22Rv1 (cell line): ENCODE results near the gene FBXO46.

Experiments used
- H3K27ac ChIP-seq: fragments of 450-650 bp; 2 replicates; pipeline ENCODE4 v1.5.1; 2017
- ZFX ChIP-seq: fragments of 450-650 bp; IDR thresholded peaks from 2 replicates; pipeline ENCODE4 v1.6.1; 2017; ENCODE audit warnings: antibody characterized with exemption, borderline replicate concordance
- TF ChIP-seq, protein P1 (sequence below): fragments of 450-650 bp; IDR thresholded peaks from 2 replicates; pipeline ENCODE4 v1.5.1; 2017; ENCODE audit warnings: mild to moderate bottlenecking

Gene FBXO46

DNA sequence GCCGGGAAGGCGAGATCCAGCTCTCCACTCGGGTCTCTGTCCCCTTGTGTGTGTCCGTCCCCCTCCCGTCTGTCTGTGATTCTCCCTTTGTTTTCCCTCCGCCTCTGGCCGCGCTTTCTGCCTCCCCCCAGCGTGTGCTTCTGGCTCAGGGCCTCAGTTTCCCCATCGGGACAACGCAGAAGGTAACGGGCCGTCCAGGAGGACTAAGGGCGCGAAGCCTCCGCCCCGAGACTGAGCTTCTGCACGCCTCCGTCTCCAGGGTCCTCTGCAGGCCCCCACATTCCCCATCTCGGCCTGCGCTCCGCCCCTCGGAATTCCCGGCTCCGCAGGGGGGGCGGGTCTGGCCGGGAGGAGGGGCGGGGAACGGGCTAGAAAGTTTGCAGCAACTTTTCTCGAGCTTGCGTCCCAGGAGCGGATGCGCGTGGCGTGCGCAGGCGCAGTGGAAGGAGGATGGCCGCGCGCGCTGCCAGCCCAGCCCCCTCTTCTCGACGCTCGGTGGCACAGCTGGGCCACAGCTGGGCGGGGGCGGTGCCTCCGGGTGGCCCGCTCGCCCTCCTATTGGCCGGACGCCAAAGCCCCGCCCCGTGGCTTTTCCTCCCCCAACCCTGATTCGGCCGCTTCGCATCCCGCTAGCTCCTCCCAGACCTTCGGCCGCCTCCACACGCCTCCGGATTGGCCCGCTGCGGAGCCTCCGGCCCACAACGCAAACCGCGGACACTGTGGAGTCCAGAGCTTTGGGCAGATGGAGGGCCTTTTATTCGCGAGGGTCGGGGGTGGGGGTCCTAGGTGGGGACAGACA, 38.5 kb upstream of the FBXO46 start, which contains the start of gene SIX5:
SIX5 (minus strand) TSS at position 269 of the 799 bp plus-strand sequence. CDS start 408 bp downstream, outside the sequence.
- H3K27ac ChIP-seq = peak within 1 kb of the TSS; percentile 96
- TF ChIP-seq, protein P1, sequence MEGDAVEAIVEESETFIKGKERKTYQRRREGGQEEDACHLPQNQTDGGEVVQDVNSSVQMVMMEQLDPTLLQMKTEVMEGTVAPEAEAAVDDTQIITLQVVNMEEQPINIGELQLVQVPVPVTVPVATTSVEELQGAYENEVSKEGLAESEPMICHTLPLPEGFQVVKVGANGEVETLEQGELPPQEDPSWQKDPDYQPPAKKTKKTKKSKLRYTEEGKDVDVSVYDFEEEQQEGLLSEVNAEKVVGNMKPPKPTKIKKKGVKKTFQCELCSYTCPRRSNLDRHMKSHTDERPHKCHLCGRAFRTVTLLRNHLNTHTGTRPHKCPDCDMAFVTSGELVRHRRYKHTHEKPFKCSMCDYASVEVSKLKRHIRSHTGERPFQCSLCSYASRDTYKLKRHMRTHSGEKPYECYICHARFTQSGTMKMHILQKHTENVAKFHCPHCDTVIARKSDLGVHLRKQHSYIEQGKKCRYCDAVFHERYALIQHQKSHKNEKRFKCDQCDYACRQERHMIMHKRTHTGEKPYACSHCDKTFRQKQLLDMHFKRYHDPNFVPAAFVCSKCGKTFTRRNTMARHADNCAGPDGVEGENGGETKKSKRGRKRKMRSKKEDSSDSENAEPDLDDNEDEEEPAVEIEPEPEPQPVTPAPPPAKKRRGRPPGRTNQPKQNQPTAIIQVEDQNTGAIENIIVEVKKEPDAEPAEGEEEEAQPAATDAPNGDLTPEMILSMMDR = no peak
- TF ChIP-seq ZFX = no peak

DNA sequence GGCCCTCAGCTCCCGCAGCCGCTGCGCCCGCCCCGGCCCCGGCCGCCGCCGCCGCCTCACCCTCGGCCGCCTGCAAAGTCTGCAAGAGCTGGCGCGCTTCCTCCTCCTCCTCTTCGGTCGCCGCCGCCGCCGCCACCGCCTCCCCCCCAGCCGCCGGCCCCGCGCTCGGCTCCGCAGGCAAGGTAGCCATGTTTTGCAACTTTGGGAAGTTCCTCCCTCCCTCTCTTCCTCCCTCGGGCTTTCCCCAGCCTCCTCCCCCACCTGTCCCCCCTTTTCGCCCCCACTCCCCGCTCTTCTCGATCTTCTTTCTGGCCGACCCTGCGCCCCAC, 37.9 kb upstream of the FBXO46 start:
- TF ChIP-seq, protein P1 = no peak
- TF ChIP-seq ZFX = no peak
- H3K27ac ChIP-seq = peak overlapping the region; percentile 96

DNA sequence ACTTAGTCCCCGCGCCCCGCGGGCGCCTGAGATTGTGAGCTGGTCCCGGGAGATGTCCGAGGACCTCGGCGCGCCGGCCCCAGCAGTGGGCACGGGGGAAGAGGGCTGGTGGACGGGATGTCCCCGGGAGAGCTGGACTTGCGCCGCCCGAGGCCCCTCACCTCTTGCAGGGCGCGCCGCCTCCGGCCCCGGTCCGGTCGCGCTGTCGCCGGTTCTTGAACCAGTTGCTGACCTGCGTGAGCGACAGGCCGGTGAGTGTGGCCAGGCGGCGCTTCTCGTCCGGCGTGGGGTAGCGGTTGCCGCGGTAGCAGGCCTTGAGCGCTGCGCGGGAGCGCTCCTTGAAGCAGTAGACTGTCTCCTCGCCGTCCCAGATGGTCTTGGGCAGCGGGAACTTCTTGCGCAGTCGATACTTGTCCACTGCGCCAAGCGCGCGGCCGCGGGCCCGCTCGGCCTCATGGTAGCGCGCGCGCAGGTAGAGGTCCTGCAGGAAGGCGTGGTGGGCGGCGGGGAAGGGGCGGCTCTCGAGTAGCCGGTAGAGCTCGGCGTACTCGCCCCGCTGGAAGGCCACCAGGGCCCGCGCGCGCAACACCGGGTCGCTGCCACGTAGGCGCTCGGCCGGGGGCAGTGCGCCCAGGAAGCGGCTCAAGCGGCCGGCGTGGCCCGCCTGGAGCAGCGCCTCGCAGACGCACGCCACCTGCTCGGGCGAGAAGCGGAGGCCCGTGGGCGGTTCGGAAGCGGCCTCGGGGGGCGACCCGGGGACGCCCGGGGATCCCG, 37.4 kb upstream of the FBXO46 start:
- TF ChIP-seq, protein P1 = no peak

DNA sequence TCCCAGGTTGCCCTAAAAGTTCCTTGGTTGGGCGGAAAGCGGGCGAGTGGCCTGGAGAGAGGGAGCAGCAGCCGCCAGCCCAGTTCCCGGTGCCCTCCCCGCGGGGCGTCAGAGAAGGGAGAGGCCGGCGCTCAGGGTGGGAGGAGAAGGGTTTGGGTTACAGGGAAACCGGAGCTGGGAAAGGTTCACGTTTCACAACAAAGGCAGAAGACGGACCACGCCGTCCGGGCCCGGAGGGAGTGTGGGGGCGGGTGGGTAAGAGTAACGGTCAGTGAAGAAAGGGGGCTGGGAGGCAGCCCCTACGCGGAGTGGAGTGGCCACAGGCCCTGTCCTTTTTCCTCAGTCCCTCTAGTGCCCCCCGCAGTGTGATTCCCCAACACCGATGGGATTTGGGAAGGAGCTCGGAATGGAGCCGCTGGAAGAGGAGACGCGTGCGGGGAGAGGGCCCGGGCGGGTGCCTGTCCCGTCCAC, 36.7 kb upstream of the FBXO46 start:
- peak overlapping the region; percentile 96 for H3K27ac ChIP-seq
- no peak for TF ChIP-seq ZFX
- TF ChIP-seq, protein P1 = no peak

More for the DNA sequence above, 37.4 kb upstream of the FBXO46 start:
- H3K27ac ChIP-seq = peak overlapping the region; percentile 96

DNA sequence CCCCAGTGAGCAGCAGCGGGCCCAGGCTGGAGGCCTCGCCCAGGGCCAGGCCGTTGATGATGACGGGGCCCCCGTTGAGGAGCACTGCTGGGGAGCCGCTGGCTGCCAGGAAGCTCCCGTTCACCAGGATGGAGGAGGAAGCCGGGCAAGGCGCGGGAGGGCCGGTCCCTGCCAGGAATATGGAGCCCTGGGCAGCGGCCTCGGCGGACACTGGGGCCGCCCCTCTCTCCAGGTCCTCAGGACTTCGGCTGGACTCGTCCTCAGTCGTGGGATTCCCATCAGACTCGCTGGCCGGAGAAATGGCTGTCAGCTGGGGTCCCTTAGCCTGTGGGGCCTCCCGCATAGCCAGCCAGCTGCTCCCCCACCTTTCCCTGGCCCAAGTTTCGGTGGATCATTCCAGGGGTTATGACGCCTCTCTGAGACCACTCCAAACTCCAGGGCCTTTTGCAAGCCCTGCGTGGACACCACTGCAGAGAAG, 36.2 kb upstream of the FBXO46 start:
- H3K27ac ChIP-seq = peak overlapping the region; percentile 96
- no peak for TF ChIP-seq ZFX
- TF ChIP-seq, protein P1 = no peak

DNA sequence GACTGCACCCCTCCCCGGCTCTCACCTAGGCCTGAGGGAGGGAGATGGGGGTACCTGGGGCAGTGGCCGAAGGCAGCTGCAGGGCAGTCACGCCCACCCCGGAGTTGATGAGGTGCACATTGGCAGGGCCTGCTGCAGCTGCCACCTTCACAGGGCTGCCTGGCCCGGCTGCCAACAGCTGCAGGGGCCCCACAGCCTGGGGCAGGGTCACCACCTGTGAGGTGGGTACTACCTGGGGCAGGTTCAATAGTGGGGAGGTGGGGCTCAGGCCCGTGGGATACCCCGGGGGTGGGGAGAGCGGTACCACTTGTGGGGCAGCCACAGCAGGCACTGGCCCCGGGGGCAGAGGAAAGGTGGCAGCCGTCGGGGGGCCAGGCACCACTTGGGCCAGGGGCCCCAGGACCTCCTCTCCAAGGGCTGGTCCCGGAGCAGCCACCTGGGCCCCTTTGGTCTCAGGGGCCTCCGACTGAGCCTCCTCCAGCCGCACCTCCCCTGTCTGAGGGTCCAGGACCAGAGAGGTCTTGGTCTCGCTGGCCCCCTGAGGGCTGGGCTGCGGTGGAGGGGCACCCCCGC, 35.7 kb upstream of the FBXO46 start:
- H3K27ac ChIP-seq = peak overlapping the region; percentile 96; the same call in 1 of the 2 replicates
- no peak for TF ChIP-seq ZFX
- TF ChIP-seq, protein P1 = no peak
